HG02938 (cell line): Measurements from ENCODE around the gene GGT6.

Source experiments
- ATAC-seq: cut with Tn5 transposase; IDR thresholded peaks from one replicate; pipeline ENCODE4 v1.9.1; 2021; ENCODE audit warnings: mild to moderate bottlenecking, moderate library complexity; ENCODE audit not compliant: unreplicated experiment

Gene GGT6

GRCh38 chr17:4509401-4509800 lies 51.0 kb downstream of the GGT6 start:
- ATAC-seq = no peak

GRCh38 chr17:4508207-4508606 lies 52.2 kb downstream of the GGT6 start:
- no peak for ATAC-seq

- ATAC-seq = no peak
Observed at GRCh38 chr17:4507361-4508111, 52.8 kb downstream of the GGT6 start.
